ENCODE measurements around the gene CUL1. TPM values are rescaled to one million over a fixed set of nuclear protein-coding genes. Genes with fewer than 3 reads are reported as not detected.

The CUL1 gene
- total RNA-seq, 1 experiment from 2014 or later: 53.1 TPM

DNA sequence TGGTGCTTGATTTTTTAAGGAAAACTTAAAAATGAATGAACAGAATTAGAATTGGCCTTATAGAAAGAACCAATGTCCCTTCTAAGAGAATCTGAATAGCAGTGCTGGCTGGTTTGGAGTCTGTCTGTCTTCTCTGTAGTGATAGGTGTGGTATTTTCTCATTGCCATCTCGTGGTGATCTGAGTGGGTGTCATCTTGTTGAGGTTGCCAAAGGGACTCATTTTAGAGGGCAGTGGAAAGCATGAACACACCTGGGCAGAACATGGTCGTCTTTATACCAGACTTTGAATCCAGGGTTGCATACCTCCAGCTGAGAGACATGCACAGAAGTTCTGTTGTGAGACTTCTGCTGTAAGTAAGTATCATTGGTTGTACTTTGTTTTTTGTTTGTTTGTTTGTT, 15.8 kb downstream of the CUL1 start:
- no peak for TF ChIP-seq JUND (IDR thresholded peaks at IDR 0.05)
- no peak for TF ChIP-seq ELF1 (IDR thresholded peaks at IDR 0.05; ENCODE audit: borderline replicate concordance, low read depth)
- no peak for TF ChIP-seq TCF7L2 (IDR thresholded peaks at IDR 0.05; ENCODE audit: borderline replicate concordance, extremely low read depth, insufficient read depth, insufficient read length)
- no peak for TF ChIP-seq EZH2 (IDR thresholded peaks at IDR 0.05)
- no peak for TF ChIP-seq CTCF (IDR thresholded peaks at IDR 0.05 in 2 of 3, conservative IDR thresholded peaks at IDR 0.05 in 1 of 3; ENCODE audit: borderline replicate concordance in 1 of 3, insufficient read depth in 1 of 3, low read depth in 2 of 3, low read length in 2 of 3)
- POLR2A ChIA-PET: no interaction called here
- intact Hi-C loops (cut with micrococcal nuclease): no loop called here

GRCh38 chr7:148715027-148715426, 16.3 kb downstream of the CUL1 start:
- ChIA-PET RAD21 (ENCODE audit: low non-redundant PET in 1 of 2, low total read pairs in 2 of 2, uncharacterized antibody in 2 of 2, unreplicated experiment in 2 of 2) (no interaction called here), CTCF (no interaction called here), POLR2A (no interaction called here)
- H3K36me3 ChIP-seq (ENCODE audit: control insufficient read depth in 1 of 2, insufficient read depth in 2 of 2, low read length in 2 of 2): no peaks in the 10 kb centered on the region
- H3K27ac ChIP-seq (ENCODE audit: low read depth, low read length): no peak overlapping the region
- H3K79me2 ChIP-seq (ENCODE audit: insufficient read depth, low read length): peaks cover 100% of the 10 kb centered on the region
- H4K20me1 ChIP-seq (ENCODE audit: insufficient read depth): peaks cover 42% of the 10 kb centered on the region; the same call in 1 of the 2 replicates
- no peaks in the 10 kb centered on the region for H3K9me2 ChIP-seq (ENCODE audit: insufficient read depth)
- H3K4me1 ChIP-seq (ENCODE audit: control insufficient read depth in 1 of 2, insufficient read depth in 2 of 2, low read length in 2 of 2): peaks cover 9 to 43% of the 10 kb centered on the region in 2 experiments
- no peak overlapping the region for H3K4me2 ChIP-seq (ENCODE audit: low read length)
- no peak overlapping the region for H3K4me3 ChIP-seq (replicated peaks in 1 of 2; ENCODE audit: low read depth in 1 of 2, low read length in 2 of 2)
- H3K9ac ChIP-seq (ENCODE audit: low read length): no peak overlapping the region
- TF ChIP-seq FOSL1 (IDR thresholded peaks at IDR 0.05; ENCODE audit: low read depth): no peak
- no peak for TF ChIP-seq EZH2 (IDR thresholded peaks at IDR 0.05)
- TF ChIP-seq, protein P1, sequence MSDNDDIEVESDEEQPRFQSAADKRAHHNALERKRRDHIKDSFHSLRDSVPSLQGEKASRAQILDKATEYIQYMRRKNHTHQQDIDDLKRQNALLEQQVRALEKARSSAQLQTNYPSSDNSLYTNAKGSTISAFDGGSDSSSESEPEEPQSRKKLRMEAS (IDR thresholded peaks at IDR 0.05): no peak
- no peak for TF ChIP-seq EZH2phosphoT487 (IDR thresholded peaks at IDR 0.05; ENCODE audit: borderline replicate concordance)
- TF ChIP-seq CBX3 (IDR thresholded peaks at IDR 0.05; ENCODE audit: low read depth): no peak
- no peak for TF ChIP-seq JUND (IDR thresholded peaks at IDR 0.05)
- TF ChIP-seq, protein P2, sequence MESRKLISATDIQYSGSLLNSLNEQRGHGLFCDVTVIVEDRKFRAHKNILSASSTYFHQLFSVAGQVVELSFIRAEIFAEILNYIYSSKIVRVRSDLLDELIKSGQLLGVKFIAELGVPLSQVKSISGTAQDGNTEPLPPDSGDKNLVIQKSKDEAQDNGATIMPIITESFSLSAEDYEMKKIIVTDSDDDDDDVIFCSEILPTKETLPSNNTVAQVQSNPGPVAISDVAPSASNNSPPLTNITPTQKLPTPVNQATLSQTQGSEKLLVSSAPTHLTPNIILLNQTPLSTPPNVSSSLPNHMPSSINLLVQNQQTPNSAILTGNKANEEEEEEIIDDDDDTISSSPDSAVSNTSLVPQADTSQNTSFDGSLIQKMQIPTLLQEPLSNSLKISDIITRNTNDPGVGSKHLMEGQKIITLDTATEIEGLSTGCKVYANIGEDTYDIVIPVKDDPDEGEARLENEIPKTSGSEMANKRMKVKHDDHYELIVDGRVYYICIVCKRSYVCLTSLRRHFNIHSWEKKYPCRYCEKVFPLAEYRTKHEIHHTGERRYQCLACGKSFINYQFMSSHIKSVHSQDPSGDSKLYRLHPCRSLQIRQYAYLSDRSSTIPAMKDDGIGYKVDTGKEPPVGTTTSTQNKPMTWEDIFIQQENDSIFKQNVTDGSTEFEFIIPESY (IDR thresholded peaks at IDR 0.05; ENCODE audit: extremely low read depth, insufficient replicate concordance, low read length): no peak
- H3K9me3 ChIP-seq (ENCODE audit: control insufficient read depth in 1 of 2, insufficient read depth in 1 of 2, low read depth in 1 of 2, low read length in 2 of 2): no peaks in the 10 kb centered on the region
- intact Hi-C loops (cut with micrococcal nuclease): no loop called here
- no peak overlapping the region for H2AFZ ChIP-seq (ENCODE audit: low read depth, low read length, poor library complexity, severe bottlenecking)
- DNase-seq (ENCODE audit: low read depth, low spot score) (no peak), ATAC-seq (no peak)
- no peaks in the 10 kb centered on the region for H3K27me3 ChIP-seq (ENCODE audit: insufficient read depth, low read length)
- BruUV-seq (replicated peaks): no TSS peak

More for the DNA sequence above, 15.8 kb downstream of the CUL1 start:
- DNase-seq (ENCODE audit: low read depth, low spot score): no peak
- no peak overlapping the region for H3K27ac ChIP-seq (ENCODE audit: low read depth, low read length)
- H3K4me2 ChIP-seq (ENCODE audit: low read length): no peak overlapping the region
- no peak overlapping the region for H2AFZ ChIP-seq (ENCODE audit: low read depth, low read length, poor library complexity, severe bottlenecking)
- peaks cover 100% of the 10 kb centered on the region for H3K79me2 ChIP-seq (ENCODE audit: insufficient read depth, low read length)
- no peak for ATAC-seq
- no peak overlapping the region for H3K4me3 ChIP-seq (replicated peaks in 1 of 2; ENCODE audit: low read depth in 1 of 2, low read length in 2 of 2)
- no peaks in the 10 kb centered on the region for H3K36me3 ChIP-seq (ENCODE audit: control insufficient read depth in 1 of 2, insufficient read depth in 2 of 2, low read length in 2 of 2)
- peaks cover 9 to 43% of the 10 kb centered on the region in 2 experiments for H3K4me1 ChIP-seq (ENCODE audit: control insufficient read depth in 1 of 2, insufficient read depth in 2 of 2, low read length in 2 of 2)
- H3K9me2 ChIP-seq (ENCODE audit: insufficient read depth): no peaks in the 10 kb centered on the region
- ChIA-PET RAD21 (ENCODE audit: low non-redundant PET in 1 of 2, low total read pairs in 2 of 2, uncharacterized antibody in 2 of 2, unreplicated experiment in 2 of 2) (no interaction called here), CTCF (no interaction called here)
- H3K9me3 ChIP-seq (ENCODE audit: control insufficient read depth in 1 of 2, insufficient read depth in 1 of 2, low read depth in 1 of 2, low read length in 2 of 2): no peaks in the 10 kb centered on the region
- H3K9ac ChIP-seq (ENCODE audit: low read length): no peak overlapping the region
- no TSS peak for BruUV-seq (replicated peaks)
- peaks cover 36% of the 10 kb centered on the region; the same call in 1 of the 2 replicates for H4K20me1 ChIP-seq (ENCODE audit: insufficient read depth)
- H3K27me3 ChIP-seq (ENCODE audit: insufficient read depth, low read length): no peaks in the 10 kb centered on the region

Data from HCT116 (cell line).